ENCODE measurements around the gene OR52R1. TPM values are rescaled to one million over a fixed set of nuclear protein-coding genes. Genes with fewer than 3 reads are reported as not detected.
"Not testable (repeated sequence)": the region's sequence is repeated elsewhere in the genome, so short reads cannot be mapped to it uniquely, and the experiment has no call there.

OR52R1 gene
- total and polyA plus RNA-seq, 2 donors (not counting 1 experiment from before 2014, with no cell fraction given): not detected

- intact Hi-C loops (cut with micrococcal nuclease): no loop called here
- no peaks in the 10 kb centered on the region for H3K27me3 ChIP-seq (replicated peaks in 1 of 4; ENCODE audit: control extremely low read depth in 1 of 4, control insufficient read depth in 3 of 4, insufficient read depth in 4 of 4, low read length in 3 of 4)
- H3K79me2 ChIP-seq (ENCODE audit: control insufficient read depth, insufficient read depth, low read length): no peaks in the 10 kb centered on the region
- no peak overlapping the region for H3K4me3 Mint-ChIP-seq
- no peaks in the 10 kb centered on the region for H3K36me3 ChIP-seq (replicated peaks in 1 of 2; ENCODE audit: control extremely low read depth in 1 of 2, control insufficient read depth in 1 of 2, extremely low read depth in 1 of 2, insufficient read depth in 2 of 2, low read length in 1 of 2)
- no peak overlapping the region for H3K9ac ChIP-seq (ENCODE audit: low read length)
- H3K4me2 ChIP-seq (replicated peaks; ENCODE audit: low read depth, low read length, poor library complexity, severe bottlenecking): no peak overlapping the region
- ATAC-seq (ENCODE audit: low read depth): no peak
- 100% methylated on average over 1 of the region's 1 CpG for WGBS (ENCODE audit: insufficient coverage)
- H3K4me1 ChIP-seq (ENCODE audit: control insufficient read depth in 2 of 2, insufficient read depth in 2 of 2, low read length in 2 of 2): no peaks in the 10 kb centered on the region
- POLR2A ChIA-PET: no interaction called here
- H4K20me1 ChIP-seq (ENCODE audit: control insufficient read depth, insufficient read depth, low read length, poor library complexity, severe bottlenecking): no peaks in the 10 kb centered on the region
- H3K9me3 ChIP-seq (ENCODE audit: control extremely low read depth in 1 of 3, control insufficient read depth in 2 of 3, insufficient read depth in 1 of 3, low read length in 2 of 3): no peaks in the 10 kb centered on the region
- no peaks in the 10 kb centered on the region for H3K4me1 Mint-ChIP-seq
- no peak for DNase-seq
- H3K27ac Mint-ChIP-seq: no peak overlapping the region
- TF ChIP-seq EZH2 (IDR thresholded peaks at IDR 0.05; ENCODE audit: borderline replicate concordance, insufficient read depth, low read depth, low read length, poor library complexity, severe bottlenecking) (no peak), CTCF (IDR thresholded peaks at IDR 0.05) (no peak)
- H2AFZ ChIP-seq (ENCODE audit: insufficient read depth, low read depth, low read length, poor library complexity, severe bottlenecking): no peak overlapping the region
- H3K27me3 Mint-ChIP-seq: peaks cover 5% of the 10 kb centered on the region
- CTCF ChIA-PET: no interaction called here
- no peak overlapping the region for H3K4me3 ChIP-seq (ENCODE audit: control extremely low read depth in 1 of 5, extremely low read depth in 1 of 5, insufficient read depth in 1 of 5, low read depth in 2 of 5, low read length in 4 of 5)
- peaks cover 2% of the 10 kb centered on the region for H3K9me3 Mint-ChIP-seq (ENCODE audit: insufficient read depth)
- no peak overlapping the region for H3K27ac ChIP-seq (ENCODE audit: low read length in 2 of 2)
Observed at GRCh38 chr11:4808476-4808875, 4.3 kb upstream of the OR52R1 start.

GRCh38 chr11:4801316-4801715 is 2.9 kb downstream of the OR52R1 start:
- H3K79me2 ChIP-seq (ENCODE audit: control insufficient read depth, insufficient read depth, low read length); intact Hi-C loops (cut with micrococcal nuclease); H3K4me1 Mint-ChIP-seq; DNase-seq; H2AFZ ChIP-seq (ENCODE audit: insufficient read depth, low read depth, low read length, poor library complexity, severe bottlenecking); H3K27me3 ChIP-seq (replicated peaks in 1 of 4; ENCODE audit: control extremely low read depth in 1 of 4, control insufficient read depth in 3 of 4, insufficient read depth in 4 of 4, low read length in 3 of 4); H3K4me2 ChIP-seq (replicated peaks; ENCODE audit: low read depth, low read length, poor library complexity, severe bottlenecking); H3K4me1 ChIP-seq (ENCODE audit: control insufficient read depth in 2 of 2, insufficient read depth in 2 of 2, low read length in 2 of 2); H3K36me3 ChIP-seq (replicated peaks in 1 of 2; ENCODE audit: control extremely low read depth in 1 of 2, control insufficient read depth in 1 of 2, extremely low read depth in 1 of 2, insufficient read depth in 2 of 2, low read length in 1 of 2); POLR2A ChIA-PET; H3K27ac ChIP-seq (ENCODE audit: low read length in 2 of 2); H3K9ac ChIP-seq (ENCODE audit: low read length); H3K9me3 Mint-ChIP-seq (ENCODE audit: insufficient read depth); H3K27me3 Mint-ChIP-seq; H3K9me3 ChIP-seq (ENCODE audit: control extremely low read depth in 1 of 3, control insufficient read depth in 2 of 3, insufficient read depth in 1 of 3, low read length in 2 of 3); H3K27ac Mint-ChIP-seq; H4K20me1 ChIP-seq (ENCODE audit: control insufficient read depth, insufficient read depth, low read length, poor library complexity, severe bottlenecking); CTCF ChIA-PET; H3K4me3 Mint-ChIP-seq; H3K4me3 ChIP-seq (ENCODE audit: control extremely low read depth in 1 of 5, extremely low read depth in 1 of 5, insufficient read depth in 1 of 5, low read depth in 2 of 5, low read length in 4 of 5); ATAC-seq (ENCODE audit: low read depth): not testable (repeated sequence)
- WGBS (ENCODE audit: insufficient coverage): 100% methylated on average over 4 of the region's 5 CpGs
